HL-60 (cell line): ENCODE data around the gene SRF.

ENCODE experiments used
- DNase-seq, 2 experiments: peaks; one replicate each; pipeline ENCODE4 v3.0.0-alpha.2; 2010 to 2020; ENCODE audit warnings: low read depth in 1 of 2, low spot score in 1 of 2
- H3K27ac ChIP-seq: fragments of 250-450 bp; sonication (Bioruptor Pico); replicated peaks from 2 replicates; pipeline ENCODE4 v1.5.1; 2020; ENCODE audit warnings: mild to moderate bottlenecking, moderate library complexity
- H3K27me3 ChIP-seq: fragments of 250-450 bp; sonication (Bioruptor Pico); 2 replicates; pipeline ENCODE4 v1.5.1; 2021; ENCODE audit warnings: mild to moderate bottlenecking, moderate library complexity; ENCODE audit not compliant: insufficient read depth, poor library complexity, severe bottlenecking
- H3K4me3 ChIP-seq: replicated peaks from 2 replicates; pipeline ENCODE4 v1.5.1; 2011; ENCODE audit warnings: mild to moderate bottlenecking, control low read depth, low read length; ENCODE audit not compliant: insufficient read depth
- GABPA ChIP-seq: IDR thresholded peaks from 2 replicates; pipeline ENCODE4 v1.6.1; 2012; ENCODE audit warnings: low read depth
- POLR2AphosphoS5 ChIP-seq: IDR thresholded peaks from 2 replicates; pipeline ENCODE4 v1.6.1; 2012; ENCODE audit warnings: low read depth
- SPI1 ChIP-seq: IDR thresholded peaks from 2 replicates; pipeline ENCODE4 v1.6.1; 2012; ENCODE audit warnings: low read depth, mild to moderate bottlenecking, borderline replicate concordance
- TF ChIP-seq, protein P1 (sequence below): IDR thresholded peaks from 2 replicates; pipeline ENCODE4 v1.6.1; 2012; ENCODE audit warnings: low read depth; ENCODE audit not compliant: insufficient replicate concordance
- TF ChIP-seq, protein P2 (sequence below): IDR thresholded peaks from one replicate; pipeline ENCODE4 v1.5.1; 2011; ENCODE audit warnings: low read length, control low read depth, inconsistent platforms; ENCODE audit not compliant: insufficient read depth

The SRF gene

DNA sequence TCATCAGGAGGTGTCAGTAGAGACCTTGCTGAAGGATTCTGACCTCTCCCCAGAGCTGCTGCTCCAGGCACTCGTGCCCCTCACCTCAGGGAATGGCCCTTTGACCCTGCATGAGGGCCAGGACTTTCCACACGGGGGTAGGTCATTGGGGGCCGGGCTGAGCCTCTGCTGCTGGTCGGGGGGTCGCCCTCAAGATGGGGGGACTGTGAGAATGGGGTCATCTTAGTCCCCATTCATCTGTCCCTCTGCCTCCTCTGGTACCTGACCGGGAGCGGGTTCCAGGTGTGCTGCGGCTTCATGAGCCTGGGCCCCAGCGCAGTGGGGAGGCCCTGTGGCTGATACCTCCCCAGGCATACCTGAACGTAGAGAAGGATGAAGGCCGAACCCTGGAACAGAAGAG, 42.4 kb downstream of the SRF start:
- Histone ChIP-seq H3K4me3 (no peak overlapping the region), H3K27me3 (no peaks in the 10 kb centered on the region), H3K27ac (no peak overlapping the region)
- no peak for TF ChIP-seq GABPA
- TF ChIP-seq, protein P1, sequence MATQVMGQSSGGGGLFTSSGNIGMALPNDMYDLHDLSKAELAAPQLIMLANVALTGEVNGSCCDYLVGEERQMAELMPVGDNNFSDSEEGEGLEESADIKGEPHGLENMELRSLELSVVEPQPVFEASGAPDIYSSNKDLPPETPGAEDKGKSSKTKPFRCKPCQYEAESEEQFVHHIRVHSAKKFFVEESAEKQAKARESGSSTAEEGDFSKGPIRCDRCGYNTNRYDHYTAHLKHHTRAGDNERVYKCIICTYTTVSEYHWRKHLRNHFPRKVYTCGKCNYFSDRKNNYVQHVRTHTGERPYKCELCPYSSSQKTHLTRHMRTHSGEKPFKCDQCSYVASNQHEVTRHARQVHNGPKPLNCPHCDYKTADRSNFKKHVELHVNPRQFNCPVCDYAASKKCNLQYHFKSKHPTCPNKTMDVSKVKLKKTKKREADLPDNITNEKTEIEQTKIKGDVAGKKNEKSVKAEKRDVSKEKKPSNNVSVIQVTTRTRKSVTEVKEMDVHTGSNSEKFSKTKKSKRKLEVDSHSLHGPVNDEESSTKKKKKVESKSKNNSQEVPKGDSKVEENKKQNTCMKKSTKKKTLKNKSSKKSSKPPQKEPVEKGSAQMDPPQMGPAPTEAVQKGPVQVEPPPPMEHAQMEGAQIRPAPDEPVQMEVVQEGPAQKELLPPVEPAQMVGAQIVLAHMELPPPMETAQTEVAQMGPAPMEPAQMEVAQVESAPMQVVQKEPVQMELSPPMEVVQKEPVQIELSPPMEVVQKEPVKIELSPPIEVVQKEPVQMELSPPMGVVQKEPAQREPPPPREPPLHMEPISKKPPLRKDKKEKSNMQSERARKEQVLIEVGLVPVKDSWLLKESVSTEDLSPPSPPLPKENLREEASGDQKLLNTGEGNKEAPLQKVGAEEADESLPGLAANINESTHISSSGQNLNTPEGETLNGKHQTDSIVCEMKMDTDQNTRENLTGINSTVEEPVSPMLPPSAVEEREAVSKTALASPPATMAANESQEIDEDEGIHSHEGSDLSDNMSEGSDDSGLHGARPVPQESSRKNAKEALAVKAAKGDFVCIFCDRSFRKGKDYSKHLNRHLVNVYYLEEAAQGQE, result no peak
- no peak for TF ChIP-seq SPI1
- TF ChIP-seq, protein P2, sequence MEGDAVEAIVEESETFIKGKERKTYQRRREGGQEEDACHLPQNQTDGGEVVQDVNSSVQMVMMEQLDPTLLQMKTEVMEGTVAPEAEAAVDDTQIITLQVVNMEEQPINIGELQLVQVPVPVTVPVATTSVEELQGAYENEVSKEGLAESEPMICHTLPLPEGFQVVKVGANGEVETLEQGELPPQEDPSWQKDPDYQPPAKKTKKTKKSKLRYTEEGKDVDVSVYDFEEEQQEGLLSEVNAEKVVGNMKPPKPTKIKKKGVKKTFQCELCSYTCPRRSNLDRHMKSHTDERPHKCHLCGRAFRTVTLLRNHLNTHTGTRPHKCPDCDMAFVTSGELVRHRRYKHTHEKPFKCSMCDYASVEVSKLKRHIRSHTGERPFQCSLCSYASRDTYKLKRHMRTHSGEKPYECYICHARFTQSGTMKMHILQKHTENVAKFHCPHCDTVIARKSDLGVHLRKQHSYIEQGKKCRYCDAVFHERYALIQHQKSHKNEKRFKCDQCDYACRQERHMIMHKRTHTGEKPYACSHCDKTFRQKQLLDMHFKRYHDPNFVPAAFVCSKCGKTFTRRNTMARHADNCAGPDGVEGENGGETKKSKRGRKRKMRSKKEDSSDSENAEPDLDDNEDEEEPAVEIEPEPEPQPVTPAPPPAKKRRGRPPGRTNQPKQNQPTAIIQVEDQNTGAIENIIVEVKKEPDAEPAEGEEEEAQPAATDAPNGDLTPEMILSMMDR, result no peak
- no peak for TF ChIP-seq POLR2AphosphoS5
- DNase-seq, result no peak

DNA sequence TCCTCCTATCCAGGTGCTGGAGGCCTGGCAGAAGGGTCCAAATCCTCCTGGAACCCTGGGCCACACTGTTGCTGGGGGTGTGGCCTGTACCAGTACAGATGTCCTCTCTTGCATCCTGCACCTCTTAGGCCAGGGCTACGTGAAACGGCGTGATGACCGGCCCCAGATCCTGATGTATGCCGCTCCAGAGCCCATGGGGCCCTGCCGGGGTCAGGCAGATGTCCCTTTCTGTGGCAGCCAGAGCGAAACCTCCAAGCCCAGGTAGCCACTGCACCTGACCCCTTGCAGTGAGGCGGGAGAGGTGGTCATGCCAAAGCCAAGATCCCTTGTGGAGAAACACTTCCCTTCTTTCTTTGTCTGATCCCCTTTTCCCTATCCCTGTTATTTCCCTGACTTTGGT, 44.0 kb downstream of the SRF start:
- Histone ChIP-seq H3K27ac (no peak overlapping the region), H3K4me3 (no peak overlapping the region), H3K27me3 (no peaks in the 10 kb centered on the region)
- TF ChIP-seq, protein P1, result no peak
- TF ChIP-seq GABPA (no peak), POLR2AphosphoS5 (no peak), SPI1 (no peak)
- TF ChIP-seq, protein P2, result no peak
- DNase-seq, result no peak

DNA sequence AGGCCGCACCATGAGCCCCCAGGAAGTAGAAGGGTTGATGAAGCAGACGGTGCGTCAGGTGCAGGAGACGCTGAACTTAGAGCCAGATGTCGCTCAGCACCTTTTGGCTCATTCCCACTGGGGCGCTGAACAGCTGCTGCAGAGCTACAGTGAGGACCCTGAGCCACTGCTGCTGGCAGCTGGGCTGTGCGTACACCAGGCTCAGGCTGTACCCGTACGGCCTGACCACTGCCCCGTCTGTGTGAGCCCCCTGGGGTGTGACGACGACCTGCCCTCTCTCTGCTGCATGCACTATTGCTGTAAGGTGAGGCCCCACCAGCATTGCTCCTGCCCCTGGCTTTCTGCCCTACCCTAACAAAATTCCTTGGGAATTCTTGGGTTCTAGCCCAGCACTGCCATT, 45.1 kb downstream of the SRF start:
- DNase-seq, result no peak
- no peak overlapping the region for H3K27ac ChIP-seq
- no peak overlapping the region for H3K4me3 ChIP-seq
- no peaks in the 10 kb centered on the region for H3K27me3 ChIP-seq
- TF ChIP-seq SPI1, result no peak
- TF ChIP-seq, protein P1, result no peak
- TF ChIP-seq POLR2AphosphoS5, result no peak
- TF ChIP-seq, protein P2, result no peak
- TF ChIP-seq GABPA, result no peak
